Measurements from ENCODE around the gene CHID1.

Gene CHID1

DNA sequence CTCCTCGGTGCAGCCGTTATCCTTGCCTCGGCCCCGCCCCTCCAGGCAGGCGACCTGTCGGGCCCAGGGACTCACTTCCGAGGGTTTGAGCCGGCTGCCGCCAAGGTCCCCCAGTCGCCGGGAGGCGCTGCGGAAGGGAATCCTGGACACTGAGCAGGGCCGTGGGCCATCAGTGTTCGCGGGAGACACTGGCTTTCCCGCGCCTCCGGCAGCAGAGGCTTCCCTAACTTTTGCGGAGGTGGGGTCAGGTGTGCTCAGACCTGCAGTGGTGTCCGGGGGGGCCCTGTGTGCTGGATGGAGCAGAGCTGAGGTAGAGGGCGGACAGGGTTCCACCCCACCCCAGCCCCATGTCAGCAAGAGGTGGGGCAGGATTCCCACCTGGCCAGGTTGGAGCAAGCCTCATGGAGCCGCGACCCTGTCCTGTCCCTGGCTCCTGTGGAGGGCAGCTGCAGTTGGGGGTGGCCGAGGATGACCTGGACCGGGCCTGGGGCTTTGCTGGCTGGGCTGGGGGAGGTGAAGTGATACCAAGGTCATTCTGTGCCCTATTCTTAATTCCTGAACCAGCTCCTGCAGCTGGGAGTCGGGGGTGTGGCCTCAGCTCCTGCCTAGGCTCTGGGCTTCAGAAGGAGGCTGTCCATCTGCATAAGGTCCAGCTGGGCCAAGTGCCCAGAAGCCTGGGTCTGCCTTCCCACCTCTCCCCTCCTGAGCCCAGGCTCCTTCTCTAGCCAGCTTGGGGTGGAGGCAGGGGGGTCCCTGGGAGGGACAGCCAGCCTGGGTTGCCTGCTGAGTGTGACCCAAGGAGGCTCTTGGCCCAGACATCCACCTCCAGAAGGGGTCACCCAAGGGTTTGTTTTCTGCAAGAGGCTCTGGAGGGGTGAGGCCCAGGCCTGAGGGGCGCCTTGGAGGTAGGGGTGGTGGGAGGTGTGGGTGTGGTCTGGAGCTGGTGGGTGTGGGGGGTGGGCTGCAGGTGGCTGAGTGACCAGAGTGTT, 59.5 kb downstream of the CHID1 start:
- no peak for DNase-seq (ENCODE audit: low read depth in 1 of 2, low spot score in 1 of 2)
- TF ChIP-seq JUND (IDR thresholded peaks at IDR 0.05; ENCODE audit: low read depth): no peak
- in situ Hi-C loops (cut with HindIII; ENCODE audit: low pct_unique_long_range_greater_than_20kb, low sequenced_read_pairs): no loop called here

- no peak for TF ChIP-seq JUND (IDR thresholded peaks at IDR 0.05; ENCODE audit: low read depth)
- in situ Hi-C loops (cut with HindIII; ENCODE audit: low pct_unique_long_range_greater_than_20kb, low sequenced_read_pairs): no loop called here
- no peak for DNase-seq (ENCODE audit: low read depth in 1 of 2, low spot score in 1 of 2)
These were observed 60.4 kb downstream of the CHID1 start for GRCh38 chr11:849951-850774.

GRCh38 chr11:849104-849824, 61.3 kb downstream of the CHID1 start:
- TF ChIP-seq JUND (IDR thresholded peaks at IDR 0.05; ENCODE audit: low read depth): no peak
- in situ Hi-C loops (cut with HindIII; ENCODE audit: low pct_unique_long_range_greater_than_20kb, low sequenced_read_pairs): no loop called here
- no peak for DNase-seq (ENCODE audit: low read depth in 1 of 2, low spot score in 1 of 2)

- in situ Hi-C loops (cut with HindIII; ENCODE audit: low pct_unique_long_range_greater_than_20kb, low sequenced_read_pairs): no loop called here
- DNase-seq (ENCODE audit: low read depth in 1 of 2, low spot score in 1 of 2): peak in 1 of 2 experiments; percentile 88
- no peak for TF ChIP-seq JUND (IDR thresholded peaks at IDR 0.05; ENCODE audit: low read depth)
These were observed 62.2 kb downstream of the CHID1 start for GRCh38 chr11:848380-848931.

- no peak for DNase-seq (ENCODE audit: low read depth in 1 of 2, low spot score in 1 of 2)
- in situ Hi-C loops (cut with HindIII; ENCODE audit: low pct_unique_long_range_greater_than_20kb, low sequenced_read_pairs): no loop called here
- no peak for TF ChIP-seq JUND (IDR thresholded peaks at IDR 0.05; ENCODE audit: low read depth)
These were observed 62.7 kb downstream of the CHID1 start for GRCh38 chr11:847876-848275.

GRCh38 chr11:846496-847098, 64.0 kb downstream of the CHID1 start:
- no peak for TF ChIP-seq JUND (IDR thresholded peaks at IDR 0.05; ENCODE audit: low read depth)
- no peak for DNase-seq (ENCODE audit: low read depth in 1 of 2, low spot score in 1 of 2)
- in situ Hi-C loops (cut with HindIII; ENCODE audit: low pct_unique_long_range_greater_than_20kb, low sequenced_read_pairs): no loop called here

- in situ Hi-C loops (cut with HindIII; ENCODE audit: low pct_unique_long_range_greater_than_20kb, low sequenced_read_pairs): no loop called here
- DNase-seq (ENCODE audit: low read depth in 1 of 2, low spot score in 1 of 2): no peak
- no peak for TF ChIP-seq JUND (IDR thresholded peaks at IDR 0.05; ENCODE audit: low read depth)
These were observed 64.6 kb downstream of the CHID1 start for GRCh38 chr11:845872-846495.

DNA sequence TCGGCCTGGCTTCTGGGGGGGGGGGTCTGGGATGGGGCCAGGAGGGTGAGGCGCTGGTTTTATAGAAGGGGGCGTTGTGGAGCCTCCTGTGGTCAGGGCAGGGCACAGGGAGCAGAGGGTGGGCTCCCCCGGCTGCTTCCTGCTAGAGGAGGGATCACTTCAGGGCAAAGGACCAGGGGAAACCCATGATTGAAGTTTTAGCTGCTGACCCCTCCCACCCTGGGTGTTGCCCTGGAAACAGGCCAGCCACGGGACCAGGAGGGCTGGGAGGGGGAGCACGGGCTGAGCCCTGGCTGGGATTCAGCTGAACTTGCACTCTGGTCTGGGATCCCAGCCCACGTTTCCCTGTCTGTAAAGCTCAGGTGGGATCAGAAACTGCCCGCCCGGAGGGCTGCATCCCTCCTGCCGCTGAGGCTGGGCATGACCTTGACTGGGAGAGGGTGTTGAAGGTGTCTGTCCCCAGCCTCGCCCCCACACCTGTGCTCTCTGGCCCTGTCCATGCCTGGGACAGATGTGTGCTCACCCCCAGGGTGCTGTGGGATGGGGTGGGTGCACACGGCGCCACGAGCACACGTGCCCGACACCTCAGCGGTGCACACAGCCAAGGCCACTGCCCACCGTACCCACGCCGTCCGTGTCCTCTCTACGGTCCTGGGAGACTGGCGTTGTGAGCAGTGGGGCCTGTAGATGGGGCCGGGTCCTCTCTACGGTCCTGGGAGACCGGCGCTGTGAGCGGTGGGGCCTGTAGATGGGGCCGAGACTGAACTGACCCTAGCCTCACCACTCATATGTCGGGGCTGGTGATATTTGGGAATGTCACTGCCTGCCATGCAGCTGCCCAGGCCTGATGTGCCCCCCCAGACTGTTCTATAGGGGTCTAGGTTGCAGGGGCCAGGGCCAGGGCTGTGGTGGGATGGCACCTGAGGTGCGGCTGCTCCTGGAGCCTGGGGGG, 65.6 kb downstream of the CHID1 start:
- DNase-seq (ENCODE audit: low read depth in 1 of 2, low spot score in 1 of 2): peak in 1 of 2 experiments; percentile 69
- TF ChIP-seq JUND (IDR thresholded peaks at IDR 0.05; ENCODE audit: low read depth): no peak
- in situ Hi-C loops (cut with HindIII; ENCODE audit: low pct_unique_long_range_greater_than_20kb, low sequenced_read_pairs): no loop called here

DNA sequence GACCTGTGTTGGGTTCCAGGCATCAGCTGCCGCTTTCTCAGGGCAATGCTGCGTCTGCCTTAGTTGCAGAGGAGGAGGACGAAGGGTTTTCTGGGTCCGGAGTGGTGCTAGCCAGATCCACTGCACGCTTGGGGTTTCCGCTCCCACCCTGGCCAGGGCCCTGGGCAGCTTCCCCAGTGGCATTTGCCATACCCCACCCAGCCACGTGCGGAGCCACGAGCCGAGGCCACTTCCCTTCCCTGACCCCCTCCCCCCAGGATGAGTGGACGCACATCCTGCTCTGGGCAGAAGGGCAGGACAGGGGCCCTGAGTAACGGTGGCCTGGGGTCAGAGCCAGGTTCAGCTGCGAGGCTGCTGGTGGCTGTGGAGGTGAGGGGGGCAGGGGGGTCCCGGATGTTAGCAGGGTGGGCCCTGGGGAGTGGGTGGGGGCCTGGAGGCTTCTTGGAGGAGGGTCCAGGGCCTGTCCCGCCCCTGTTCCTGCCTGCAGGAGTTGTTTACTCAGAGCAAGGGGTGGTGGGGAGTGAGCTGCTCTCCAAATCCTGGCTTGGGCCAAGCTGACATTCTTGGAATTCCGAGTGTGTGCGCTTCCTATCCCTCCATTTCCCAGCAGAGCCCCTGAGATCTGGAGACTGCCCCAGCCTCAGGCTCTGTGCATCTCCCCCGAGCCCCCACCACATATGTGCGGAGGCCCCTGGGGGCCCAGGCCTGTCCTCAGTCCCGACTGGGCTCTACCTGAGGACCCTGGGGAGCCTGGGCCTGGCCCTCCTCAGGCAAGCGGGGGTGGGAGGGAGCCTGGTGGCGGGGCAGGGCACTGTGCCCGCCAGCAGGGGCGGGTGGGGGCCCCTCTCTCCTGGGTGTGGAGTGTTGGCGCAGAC, 66.6 kb downstream of the CHID1 start:
- in situ Hi-C loops (cut with HindIII; ENCODE audit: low pct_unique_long_range_greater_than_20kb, low sequenced_read_pairs): no loop called here
- no peak for TF ChIP-seq JUND (IDR thresholded peaks at IDR 0.05; ENCODE audit: low read depth)
- peak; percentile 85 to 89 for DNase-seq (ENCODE audit: low read depth in 1 of 2, low spot score in 1 of 2)
